Activated naive CD4-positive, alpha-beta T cell treated with anti-CD3 and anti-CD28 coated beads for 36 hours (primary cell): Measurements from ENCODE around the gene SPNS3. TPM values are rescaled to one million over a fixed set of nuclear protein-coding genes. Genes with fewer than 3 reads are reported as not detected.

Source experiments
- CTCF ChIA-PET: fragments of 350-600 bp; sonication (Branson Sonifier 250); formaldehyde crosslinking; loops from one replicate; lab custom pipeline; 2021; ENCODE audit warnings: antibody characterized with exemption; lab: Charles Lee
- DNase-seq: peaks from one replicate; pipeline ENCODE4 v3.0.0-alpha.2; 2020
- H3K27ac Mint-ChIP-seq: one replicate; pipeline ENCODE4 v1.8.0; 2021; ENCODE audit warnings: mild to moderate bottlenecking, mixed read lengths
- H3K27me3 Mint-ChIP-seq: one replicate; pipeline ENCODE4 v1.8.0; 2021; ENCODE audit warnings: low read depth, mixed read lengths
- H3K36me3 Mint-ChIP-seq: one replicate; pipeline ENCODE4 v1.8.0; 2021; ENCODE audit warnings: low read depth, mixed read lengths
- H3K4me1 Mint-ChIP-seq: one replicate; pipeline ENCODE4 v1.8.0; 2021; ENCODE audit warnings: low read depth, mixed read lengths
- H3K4me3 Mint-ChIP-seq: one replicate; pipeline ENCODE4 v1.8.0; 2021; ENCODE audit warnings: mild to moderate bottlenecking, moderate library complexity, mixed read lengths
- H3K9me3 Mint-ChIP-seq: one replicate; pipeline ENCODE4 v1.8.0; 2021; ENCODE audit warnings: mixed read lengths
- intact Hi-C: fragments of 100-400 bp; cut with micrococcal nuclease; formaldehyde crosslinking; loops from one replicate; pipeline ENCODE4 v1.15.1; 2023
- total RNA-seq, 2 experiments: library from RNA; stranded (reverse); gene quantifications; one replicate each; pipeline ENCODE4 v1.2.3, GENCODE V29; 2021

The SPNS3 gene
- 10 to 100 TPM; 17.7 to 20.4 TPM for total RNA-seq

GRCh38 chr17:4433515-4434031 is at the start of gene SPNS3:
SPNS3 (plus strand) TSS chr17:4433940; CDS start chr17:4433968, 28 bp downstream.
- Mint-ChIP-seq H3K4me3 (peak within 1 kb of the TSS; percentile 74), H3K9me3 (no peaks in the 10 kb centered on the region), H3K4me1 (peaks cover 25% of the 10 kb centered on the region), H3K27ac (no peak within 1 kb of the TSS), H3K36me3 (peaks cover 1% of the 10 kb centered on the region), H3K27me3 (no peaks in the 10 kb centered on the region)
- intact Hi-C loops, result loop anchor here (5.0 kb wide), 1 partner anchor 49 kb away; no protein-coding TSS in a partner anchor
- DNase-seq, result peak; percentile 64
- CTCF ChIA-PET, result interaction anchor here (0.6 to 1.4 kb wide), 2 partner anchors 13 to 424 kb away, joined by 3 to 6 read pairs; no protein-coding TSS in a partner anchor

DNA sequence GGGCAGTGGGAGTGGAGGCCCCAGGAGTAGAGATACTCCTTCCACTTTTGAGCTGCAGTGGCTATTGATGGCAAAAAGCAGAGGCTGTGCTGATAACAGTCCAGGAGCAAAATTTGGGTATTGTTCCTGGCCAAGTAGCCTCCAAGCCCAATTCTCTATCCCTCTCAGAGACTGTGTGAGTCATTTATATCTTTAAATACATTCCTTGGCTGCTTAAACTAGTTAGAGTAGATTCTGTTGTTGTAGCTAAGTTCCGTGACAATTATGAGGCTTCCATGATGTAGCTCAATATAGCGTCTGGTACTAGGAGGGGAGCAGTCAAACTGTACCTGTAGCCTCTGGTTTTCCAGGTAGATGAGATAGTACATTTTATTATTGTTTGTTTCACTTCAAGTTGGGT is 47.3 kb upstream of the SPNS3 start:
- H3K4me3 Mint-ChIP-seq, result no peak overlapping the region

GRCh38 chr17:4387137-4387536 is 46.6 kb upstream of the SPNS3 start:
- no peak overlapping the region for H3K27ac Mint-ChIP-seq
- no peaks in the 10 kb centered on the region for H3K27me3 Mint-ChIP-seq
- CTCF ChIA-PET, result no interaction called here
- no peaks in the 10 kb centered on the region for H3K4me1 Mint-ChIP-seq
- no peak for DNase-seq
- H3K9me3 Mint-ChIP-seq, result no peaks in the 10 kb centered on the region
- H3K36me3 Mint-ChIP-seq, result no peaks in the 10 kb centered on the region
- no peak overlapping the region for H3K4me3 Mint-ChIP-seq
- intact Hi-C loops, result no loop called here

More for the DNA sequence above, 47.3 kb upstream of the SPNS3 start:
- CTCF ChIA-PET, result no interaction called here
- Mint-ChIP-seq H3K27me3 (no peaks in the 10 kb centered on the region), H3K9me3 (no peaks in the 10 kb centered on the region), H3K4me1 (no peaks in the 10 kb centered on the region), H3K36me3 (no peaks in the 10 kb centered on the region), H3K27ac (no peak overlapping the region)
- DNase-seq, result no peak
- intact Hi-C loops, result no loop called here

DNA sequence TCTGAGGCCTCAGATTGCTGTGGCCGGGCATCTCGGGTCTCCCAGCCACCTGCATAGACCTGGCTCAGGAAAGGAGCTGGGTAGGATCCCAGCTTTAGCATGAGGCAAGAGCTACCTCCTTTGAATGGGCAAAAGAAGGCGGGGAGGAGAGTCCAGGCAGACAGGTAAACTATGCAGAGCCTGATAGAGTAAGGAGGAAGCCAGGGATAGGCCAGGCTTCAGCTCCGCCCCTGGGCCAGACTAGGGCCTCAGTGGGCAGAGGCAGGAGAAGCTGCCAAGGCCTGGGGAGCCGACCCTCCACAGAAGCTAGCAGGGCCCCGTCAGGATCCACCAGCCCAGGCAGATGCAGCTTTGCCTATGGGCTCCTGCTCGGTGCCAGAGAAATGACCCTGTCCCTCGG is 44.7 kb upstream of the SPNS3 start:
- Mint-ChIP-seq H3K36me3 (no peaks in the 10 kb centered on the region), H3K9me3 (no peaks in the 10 kb centered on the region), H3K4me3 (no peak overlapping the region), H3K4me1 (no peaks in the 10 kb centered on the region), H3K27ac (no peak overlapping the region), H3K27me3 (no peaks in the 10 kb centered on the region)
- DNase-seq, result no peak
- CTCF ChIA-PET, result interaction anchor here (0.6 kb wide), 1 partner anchor 21 kb away, joined by 7 read pairs; no protein-coding TSS in a partner anchor
- intact Hi-C loops, result no loop called here

DNA sequence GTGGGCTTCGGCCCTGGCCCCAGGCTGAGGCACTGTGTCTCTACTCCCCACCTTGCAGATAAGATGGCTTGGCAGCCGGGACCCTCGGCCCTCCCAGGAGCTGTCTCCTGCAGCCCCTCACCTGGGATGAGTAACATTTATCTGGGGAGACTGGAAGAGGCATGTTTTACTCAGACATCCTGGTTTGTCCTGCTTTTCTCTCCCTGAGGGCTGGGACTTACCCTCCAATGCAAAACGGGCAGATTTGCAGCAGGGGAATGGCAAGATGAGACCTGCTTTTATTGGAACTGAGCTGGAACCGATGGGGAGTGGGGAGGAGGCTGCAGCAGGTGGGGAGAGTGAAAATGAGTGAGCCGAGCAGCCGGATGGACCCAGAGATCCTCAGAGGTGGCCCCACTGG is 39.9 kb upstream of the SPNS3 start:
- CTCF ChIA-PET, result interaction anchor here (0.6 kb wide), 1 partner anchor 56 kb away, joined by 3 read pairs; no protein-coding TSS in a partner anchor
- Mint-ChIP-seq H3K9me3 (no peaks in the 10 kb centered on the region), H3K4me3 (no peak overlapping the region), H3K36me3 (no peaks in the 10 kb centered on the region), H3K27ac (no peak overlapping the region), H3K4me1 (peaks cover 8% of the 10 kb centered on the region), H3K27me3 (no peaks in the 10 kb centered on the region)
- no peak for DNase-seq
- intact Hi-C loops, result no loop called here

DNA sequence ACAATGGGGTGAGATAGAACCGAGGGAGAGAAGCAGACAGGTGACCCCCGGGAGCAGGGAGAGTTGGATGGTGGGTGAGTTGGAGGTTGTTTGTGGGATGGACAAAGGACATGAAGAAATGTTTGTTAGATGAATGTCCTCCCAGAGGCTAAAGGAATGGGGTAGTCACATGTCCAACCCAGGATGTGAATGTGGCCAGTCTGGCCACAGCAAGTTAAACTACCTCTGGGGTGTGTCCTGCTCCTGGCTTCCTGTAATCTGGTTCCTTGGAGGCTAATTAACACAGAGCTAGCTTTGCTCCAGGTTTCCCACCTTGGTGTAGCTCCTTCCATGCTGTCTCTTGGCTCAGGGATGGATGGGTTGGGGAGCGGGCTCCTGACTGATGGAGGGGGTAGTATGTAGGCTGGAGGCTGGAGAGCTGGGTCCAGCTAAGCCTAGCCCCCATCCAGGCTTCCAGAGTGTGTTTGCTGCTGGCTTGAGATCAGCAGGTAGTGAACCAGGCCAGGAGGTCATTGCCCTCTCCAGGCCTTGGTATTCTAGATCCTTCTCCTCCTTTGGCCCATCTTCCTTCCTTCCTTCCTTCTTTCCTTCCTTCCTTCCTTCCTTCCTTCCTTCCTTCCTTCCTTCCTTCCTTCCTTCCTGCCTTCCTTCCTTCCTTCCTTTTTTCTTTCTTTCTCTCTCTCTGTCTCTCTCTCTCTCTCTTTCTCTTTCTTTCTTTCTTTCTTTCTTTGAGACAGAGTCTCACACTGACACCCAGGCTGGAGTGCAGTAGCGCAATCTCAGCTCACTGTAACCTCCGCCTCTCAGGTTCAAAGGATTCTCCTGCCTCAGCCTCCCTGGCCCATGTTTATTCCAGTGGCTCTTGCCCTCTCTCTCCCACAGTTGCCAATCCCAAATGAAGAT is 39.3 kb upstream of the SPNS3 start:
- CTCF ChIA-PET, result interaction anchor here (0.6 kb wide), 1 partner anchor 57 kb away, joined by 3 read pairs; no protein-coding TSS in a partner anchor
- no peaks in the 10 kb centered on the region for H3K9me3 Mint-ChIP-seq

GRCh38 chr17:4395111-4395478 is 38.6 kb upstream of the SPNS3 start:
- intact Hi-C loops, result no loop called here
- DNase-seq, result no peak
- no peaks in the 10 kb centered on the region for H3K36me3 Mint-ChIP-seq
- CTCF ChIA-PET, result no interaction called here
- no peaks in the 10 kb centered on the region for H3K9me3 Mint-ChIP-seq
- peaks cover 8% of the 10 kb centered on the region for H3K4me1 Mint-ChIP-seq
- no peaks in the 10 kb centered on the region for H3K27me3 Mint-ChIP-seq
- H3K4me3 Mint-ChIP-seq, result no peak overlapping the region
- H3K27ac Mint-ChIP-seq, result no peak overlapping the region

More for the DNA sequence above, 39.3 kb upstream of the SPNS3 start:
- Mint-ChIP-seq H3K27ac (no peak overlapping the region), H3K27me3 (no peaks in the 10 kb centered on the region), H3K36me3 (no peaks in the 10 kb centered on the region), H3K4me1 (peaks cover 8% of the 10 kb centered on the region), H3K4me3 (no peak overlapping the region)
- intact Hi-C loops, result no loop called here
- no peak for DNase-seq

GRCh38 chr17:4397840-4398239 is 35.9 kb upstream of the SPNS3 start:
- intact Hi-C loops, result no loop called here
- Mint-ChIP-seq H3K9me3 (no peaks in the 10 kb centered on the region), H3K4me1 (peaks cover 8% of the 10 kb centered on the region), H3K27ac (no peak overlapping the region), H3K36me3 (no peaks in the 10 kb centered on the region), H3K27me3 (no peaks in the 10 kb centered on the region), H3K4me3 (no peak overlapping the region)
- CTCF ChIA-PET, result no interaction called here
- no peak for DNase-seq

- DNase-seq, result no peak
- intact Hi-C loops, result no loop called here
- CTCF ChIA-PET, result interaction anchor here (0.6 to 1.5 kb wide), 4 partner anchors 18 to 205 kb away, joined by 3 to 9 read pairs (median 4); no protein-coding TSS in a partner anchor
- H3K27me3 Mint-ChIP-seq, result no peaks in the 10 kb centered on the region
- H3K4me1 Mint-ChIP-seq, result no peaks in the 10 kb centered on the region
- H3K36me3 Mint-ChIP-seq, result no peaks in the 10 kb centered on the region
- H3K4me3 Mint-ChIP-seq, result no peak overlapping the region
- no peaks in the 10 kb centered on the region for H3K9me3 Mint-ChIP-seq
- H3K27ac Mint-ChIP-seq, result no peak overlapping the region
Measured at GRCh38 chr17:4405038-4405669, 28.6 kb upstream of the SPNS3 start.

- no peaks in the 10 kb centered on the region for H3K27me3 Mint-ChIP-seq
- DNase-seq, result no peak
- H3K4me3 Mint-ChIP-seq, result no peak overlapping the region
- CTCF ChIA-PET, result interaction anchor here (0.6 to 1.5 kb wide), 3 partner anchors 190 to 206 kb away, joined by 3 to 9 read pairs (median 4); no protein-coding TSS in a partner anchor
- no peak overlapping the region for H3K27ac Mint-ChIP-seq
- H3K4me1 Mint-ChIP-seq, result no peaks in the 10 kb centered on the region
- H3K9me3 Mint-ChIP-seq, result no peaks in the 10 kb centered on the region
- intact Hi-C loops, result no loop called here
- H3K36me3 Mint-ChIP-seq, result no peaks in the 10 kb centered on the region
Measured at GRCh38 chr17:4405699-4406098, 28.0 kb upstream of the SPNS3 start.

- Mint-ChIP-seq H3K27ac (no peak overlapping the region), H3K36me3 (no peaks in the 10 kb centered on the region), H3K4me1 (no peaks in the 10 kb centered on the region), H3K9me3 (no peaks in the 10 kb centered on the region), H3K27me3 (no peaks in the 10 kb centered on the region), H3K4me3 (no peak overlapping the region)
- intact Hi-C loops, result no loop called here
- DNase-seq, result no peak
- CTCF ChIA-PET, result interaction anchor here (0.6 to 1.5 kb wide), 5 partner anchors 15 to 206 kb away, joined by 3 to 9 read pairs (median 4); no protein-coding TSS in a partner anchor
Measured at GRCh38 chr17:4406386-4406785, 27.4 kb upstream of the SPNS3 start.

DNA sequence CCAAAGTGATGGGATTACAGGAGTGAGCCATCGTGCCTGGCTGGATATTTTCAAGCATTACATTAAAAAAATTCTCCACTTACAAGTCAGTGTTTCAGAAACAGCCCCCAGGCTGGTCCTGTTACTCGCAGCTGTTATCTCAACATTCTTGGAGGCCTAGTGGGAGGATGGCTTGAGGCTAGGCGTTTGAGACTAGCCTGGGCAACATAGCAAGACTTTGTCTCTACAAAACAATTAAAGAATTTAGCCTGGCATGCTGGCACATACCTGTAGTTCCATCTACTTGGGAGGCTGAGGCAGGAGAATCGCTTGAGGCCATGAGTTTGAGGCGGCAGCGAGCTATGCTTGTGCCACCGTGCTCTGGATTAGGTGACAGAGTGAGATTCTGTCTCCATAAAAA is 26.5 kb upstream of the SPNS3 start:
- CTCF ChIA-PET, result interaction anchor here (0.9 to 1.0 kb wide), 2 partner anchors 14 to 207 kb away, joined by 4 to 7 read pairs; no protein-coding TSS in a partner anchor
- DNase-seq, result no peak
- intact Hi-C loops, result no loop called here
- Mint-ChIP-seq H3K27ac (no peak overlapping the region), H3K27me3 (no peaks in the 10 kb centered on the region), H3K4me1 (no peaks in the 10 kb centered on the region), H3K9me3 (no peaks in the 10 kb centered on the region), H3K36me3 (no peaks in the 10 kb centered on the region), H3K4me3 (no peak overlapping the region)
